ENCODE results near the gene HOXA6.

The HOXA6 gene

DNA sequence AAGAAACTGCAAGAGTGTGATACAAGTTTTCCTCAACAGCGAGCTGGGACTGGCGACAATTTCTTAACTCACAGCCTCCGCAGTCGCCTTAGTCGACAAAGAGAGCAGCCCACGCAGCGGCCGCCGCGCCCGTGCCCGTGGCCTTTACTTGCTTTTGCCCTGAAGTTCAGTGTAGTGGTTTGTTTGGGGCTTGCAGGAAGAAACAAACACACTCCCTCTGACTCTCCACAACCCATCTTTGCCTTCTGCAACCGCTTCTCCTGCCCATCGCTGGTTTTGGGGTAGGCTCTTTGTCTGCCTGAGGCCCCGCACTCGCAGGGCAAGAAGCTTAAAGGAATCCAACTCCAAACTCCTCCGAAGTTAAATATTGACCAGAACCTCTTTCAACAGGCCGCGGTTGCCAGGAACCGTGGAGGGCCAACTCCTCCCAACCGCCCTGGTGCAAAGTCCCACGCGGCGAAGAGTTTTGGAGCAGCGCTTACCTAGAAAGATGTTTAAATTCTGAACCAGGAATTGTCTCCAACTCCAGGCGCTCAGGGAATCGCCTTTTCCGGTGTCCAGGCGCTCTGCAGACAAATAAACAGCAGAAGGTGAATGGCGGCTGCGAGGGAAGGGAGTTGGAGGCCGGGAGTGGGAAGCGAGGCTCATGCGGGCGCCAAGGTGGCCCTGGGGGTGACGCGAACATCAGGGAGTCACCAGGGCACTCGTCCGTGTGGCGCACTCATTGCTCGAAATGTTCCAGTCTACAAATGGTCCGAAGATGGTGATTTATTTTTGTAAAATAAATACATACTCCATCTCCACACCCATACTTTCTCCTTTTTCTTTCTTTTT is 25.3 kb downstream of the HOXA6 start:
- DNase-seq (ENCODE audit: low read depth in 2 of 2) = no peak

DNA sequence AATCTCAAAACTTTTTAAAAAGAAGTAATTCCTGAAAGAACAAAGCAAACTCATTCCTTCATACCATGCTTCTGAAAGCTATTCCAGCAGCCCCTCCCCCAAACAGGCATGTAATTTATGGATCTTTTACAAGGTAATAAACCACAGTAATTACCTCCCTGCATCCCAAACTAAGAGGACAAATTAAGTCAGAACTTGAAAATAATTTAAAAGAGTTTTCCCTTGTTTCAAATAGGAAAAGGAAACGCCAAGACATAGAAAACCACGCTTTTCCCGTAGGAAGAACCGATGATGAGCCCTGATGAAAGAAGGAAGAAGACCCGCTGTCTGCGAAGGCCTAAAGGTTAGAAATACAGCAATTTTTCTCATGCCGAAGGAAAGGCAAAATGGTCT is 25.9 kb downstream of the HOXA6 start:
- no peak for DNase-seq (ENCODE audit: low read depth in 2 of 2)

DNA sequence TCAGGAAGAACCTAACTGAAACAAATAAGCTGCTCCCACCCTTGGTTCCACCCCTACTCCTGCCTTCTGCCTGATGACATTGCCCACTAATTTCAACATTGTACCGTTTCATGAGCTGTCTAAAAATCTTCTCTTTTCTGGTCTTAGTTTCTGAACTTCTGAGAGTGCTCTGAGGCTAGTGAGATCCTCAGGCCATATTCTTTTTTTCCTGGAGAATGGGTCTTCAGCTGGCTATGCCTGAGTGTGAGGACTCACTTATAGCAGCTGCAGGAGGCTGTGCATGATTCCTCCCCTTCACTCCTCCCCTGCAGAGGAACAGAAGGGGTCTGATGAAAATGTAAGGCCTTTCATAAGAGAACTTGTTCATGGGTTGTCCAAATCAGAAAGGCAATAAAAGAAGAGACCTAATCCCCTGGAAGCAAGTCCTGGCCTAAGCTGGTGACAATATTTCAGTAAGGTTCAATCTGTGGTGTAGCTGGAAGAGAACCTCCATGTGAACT is 28.1 kb downstream of the HOXA6 start:
- no peak for DNase-seq (ENCODE audit: low read depth in 2 of 2)

DNA sequence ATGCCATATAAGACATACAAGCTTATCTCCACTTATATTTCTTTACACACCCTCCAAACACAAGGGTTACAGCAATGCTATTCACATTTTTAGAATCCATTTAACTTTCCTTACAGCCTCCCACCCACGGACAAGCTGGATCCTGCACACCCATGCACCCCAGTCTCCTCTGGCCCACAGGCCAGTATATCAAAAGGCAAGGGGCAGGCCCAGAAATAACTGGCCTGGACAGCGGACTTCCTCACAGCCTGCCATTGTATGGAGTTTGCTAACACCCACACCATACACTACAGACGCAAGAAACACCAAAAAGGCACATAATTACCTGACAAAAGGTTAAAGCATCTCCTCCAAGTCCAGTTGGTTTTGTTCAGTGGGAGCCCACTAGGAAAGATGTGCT is 29.0 kb downstream of the HOXA6 start:
- no peak for DNase-seq (ENCODE audit: low read depth in 2 of 2)

DNA sequence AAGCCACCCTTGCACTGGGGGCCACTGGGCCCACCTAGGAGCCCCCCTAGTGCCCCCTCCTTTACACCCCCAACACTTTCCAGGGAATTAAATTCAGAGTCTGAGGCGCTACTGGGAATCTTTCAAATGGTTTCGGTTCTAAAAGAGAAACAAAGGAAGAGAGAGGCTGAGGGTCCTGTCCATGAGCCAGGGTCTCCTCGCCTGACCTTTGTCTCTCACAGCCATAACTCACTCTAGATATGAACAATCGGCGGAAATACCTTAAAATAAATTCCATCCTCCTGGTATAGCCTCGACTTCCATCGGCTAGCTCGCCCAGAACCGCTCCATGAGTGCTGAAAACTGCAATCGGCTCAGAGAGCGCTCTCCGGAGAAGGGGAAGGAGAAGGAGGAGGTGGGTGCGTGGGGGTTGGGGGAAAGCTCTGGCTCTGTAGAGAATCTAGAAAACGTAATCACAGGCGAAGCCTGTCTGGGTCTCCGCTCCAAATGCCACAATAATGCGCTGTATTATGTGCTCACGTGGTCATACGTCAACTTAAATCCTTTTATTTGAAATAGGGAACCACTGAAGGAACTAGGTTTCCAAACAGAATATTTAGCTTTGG is 29.6 kb downstream of the HOXA6 start:
- no peak for DNase-seq (ENCODE audit: low read depth in 2 of 2)

DNA sequence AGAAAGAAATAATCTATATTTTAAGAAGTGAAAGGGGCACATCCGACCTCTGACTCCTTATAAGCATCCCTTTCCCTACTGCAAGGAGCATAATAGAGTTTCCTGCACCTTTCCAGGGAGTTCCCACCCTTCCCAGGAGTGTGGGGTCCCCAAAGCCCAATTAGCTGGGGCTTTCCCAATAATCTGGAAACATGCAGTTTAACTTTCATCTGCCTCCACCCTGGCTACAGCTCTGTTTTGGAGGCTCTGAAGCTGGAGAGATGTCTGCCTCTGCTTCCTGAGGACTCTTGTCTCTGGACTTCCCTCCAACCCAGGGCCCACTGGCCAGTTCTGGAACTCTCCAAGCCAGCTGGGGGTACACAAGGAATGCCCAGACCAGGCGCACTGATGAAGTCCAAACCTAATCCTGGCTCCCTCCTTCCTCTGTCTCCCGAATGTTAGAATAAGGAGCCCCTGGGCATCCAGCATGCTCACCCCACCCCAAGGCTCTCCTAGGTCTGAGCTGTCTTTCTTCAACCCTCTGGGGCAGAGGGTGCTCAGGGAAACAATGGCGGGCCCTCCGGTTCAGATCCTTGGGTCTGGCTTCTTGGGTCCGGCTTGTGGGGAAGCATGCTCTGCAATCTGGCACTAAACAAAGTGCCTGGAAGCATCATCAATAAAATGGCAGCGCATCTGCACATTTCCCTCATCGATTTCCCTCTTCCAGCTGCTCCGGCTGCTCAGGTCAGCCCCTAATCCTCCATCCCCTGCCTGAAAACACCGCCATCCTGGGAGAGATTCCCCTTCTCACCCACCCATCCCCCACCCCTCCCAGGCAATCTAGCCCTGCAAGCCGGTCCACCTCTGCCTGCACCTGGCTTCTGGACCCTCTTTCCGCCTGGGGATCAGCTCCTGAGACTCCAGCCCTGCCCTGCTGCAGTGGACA is 30.4 kb downstream of the HOXA6 start:
- DNase-seq (ENCODE audit: low read depth in 2 of 2) = no peak

DNA sequence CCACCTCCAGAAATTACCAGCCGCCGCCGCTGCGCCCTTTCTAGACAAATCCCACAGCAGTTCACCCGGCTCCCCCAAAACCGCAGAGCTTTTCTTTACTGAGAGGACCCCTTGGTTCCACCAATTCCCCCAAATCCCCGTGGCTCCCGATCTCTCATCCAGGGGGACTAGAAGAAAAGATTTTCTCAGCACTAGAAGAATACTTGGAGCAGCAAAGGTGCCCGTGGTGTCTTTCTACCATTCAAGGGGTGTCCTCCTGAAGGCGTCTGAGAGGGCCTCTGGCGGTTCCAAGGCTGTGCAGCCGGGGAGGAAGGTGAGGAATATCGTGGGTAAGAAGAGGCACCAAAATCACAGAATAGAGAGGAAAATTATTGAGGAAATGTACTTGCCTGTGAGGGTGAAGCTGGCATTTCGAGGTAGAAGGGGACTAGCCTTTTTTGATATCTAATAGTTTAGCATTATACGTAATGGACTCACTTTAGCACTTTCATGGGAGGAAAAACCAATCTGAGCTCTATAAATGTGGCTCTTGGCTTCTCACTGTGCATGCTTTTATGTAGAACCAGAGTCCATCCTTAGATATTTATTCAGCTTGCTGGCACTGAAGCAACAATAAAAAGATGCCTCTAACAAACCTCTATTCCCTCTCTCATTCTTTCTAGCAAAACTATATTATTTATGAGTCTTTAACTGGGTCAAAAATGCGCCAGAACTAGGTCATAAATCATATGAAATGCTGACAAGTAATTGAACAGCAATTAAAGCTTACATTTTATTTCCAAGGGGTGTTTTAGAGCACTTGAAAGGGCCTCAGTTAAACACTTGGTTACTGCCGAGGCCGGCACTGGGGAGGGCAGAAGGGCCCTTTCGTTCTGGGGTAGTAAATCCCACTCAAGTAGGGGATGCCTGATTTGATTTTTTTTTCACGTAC is 31.3 kb downstream of the HOXA6 start:
- DNase-seq (ENCODE audit: low read depth in 2 of 2) = no peak

DNA sequence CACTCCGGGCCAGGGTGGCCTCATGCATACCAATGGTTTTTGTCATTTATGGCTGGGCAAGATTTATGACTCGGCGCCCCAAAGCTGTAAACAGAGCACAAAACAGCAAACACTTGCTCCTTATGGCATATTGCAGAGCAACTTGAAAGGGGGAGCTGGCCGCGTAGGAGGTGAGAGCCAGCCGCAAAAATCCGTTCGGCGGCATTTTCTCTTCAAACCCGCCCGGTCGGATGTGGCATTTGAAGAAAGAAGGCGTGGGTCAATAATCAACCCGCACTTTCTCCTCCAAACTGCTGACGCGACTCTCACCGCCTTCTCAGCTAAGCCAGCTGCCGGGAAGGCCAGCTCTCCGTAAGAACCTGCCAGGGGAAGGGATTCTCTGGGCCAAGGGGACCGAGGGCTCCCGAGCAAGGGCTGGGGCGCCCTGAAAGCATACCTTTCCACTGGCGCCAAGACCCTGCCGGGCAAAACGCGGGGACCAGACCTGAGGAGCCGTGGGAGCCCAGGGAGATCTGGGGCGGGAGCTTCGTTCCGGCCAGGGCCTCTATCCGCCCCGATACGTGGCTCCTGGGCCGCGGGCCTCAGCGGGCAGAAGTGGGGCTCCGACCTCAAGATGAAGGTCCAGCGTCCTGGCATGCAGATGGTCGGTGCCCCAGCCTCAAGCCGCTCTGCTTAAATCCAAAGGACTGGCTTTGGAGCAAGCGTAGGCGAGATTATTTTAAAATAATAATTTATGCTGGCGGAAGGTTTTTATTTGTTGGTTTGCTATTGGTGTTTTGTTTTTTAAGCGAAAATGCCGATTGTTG is 32.1 kb downstream of the HOXA6 start:
- no peak for DNase-seq (ENCODE audit: low read depth in 2 of 2)

DNA sequence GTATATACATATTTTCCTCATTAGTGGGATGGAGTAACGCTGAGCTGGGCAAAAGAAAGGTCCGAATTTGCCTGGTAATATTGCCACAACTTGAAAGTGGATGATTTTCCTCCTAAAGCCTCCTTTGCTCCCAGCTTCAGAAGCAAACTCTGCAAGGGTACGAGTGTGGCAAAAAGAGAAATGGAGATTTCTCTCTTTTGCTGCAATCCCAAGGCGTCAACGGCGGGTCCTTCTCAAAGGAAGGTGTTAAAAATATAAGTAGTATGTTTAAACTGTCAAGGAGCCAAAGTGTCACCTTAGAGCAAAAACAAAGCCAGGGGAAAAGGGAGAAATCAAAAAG is 32.7 kb downstream of the HOXA6 start:
- DNase-seq (ENCODE audit: low read depth in 2 of 2) = no peak

DNA sequence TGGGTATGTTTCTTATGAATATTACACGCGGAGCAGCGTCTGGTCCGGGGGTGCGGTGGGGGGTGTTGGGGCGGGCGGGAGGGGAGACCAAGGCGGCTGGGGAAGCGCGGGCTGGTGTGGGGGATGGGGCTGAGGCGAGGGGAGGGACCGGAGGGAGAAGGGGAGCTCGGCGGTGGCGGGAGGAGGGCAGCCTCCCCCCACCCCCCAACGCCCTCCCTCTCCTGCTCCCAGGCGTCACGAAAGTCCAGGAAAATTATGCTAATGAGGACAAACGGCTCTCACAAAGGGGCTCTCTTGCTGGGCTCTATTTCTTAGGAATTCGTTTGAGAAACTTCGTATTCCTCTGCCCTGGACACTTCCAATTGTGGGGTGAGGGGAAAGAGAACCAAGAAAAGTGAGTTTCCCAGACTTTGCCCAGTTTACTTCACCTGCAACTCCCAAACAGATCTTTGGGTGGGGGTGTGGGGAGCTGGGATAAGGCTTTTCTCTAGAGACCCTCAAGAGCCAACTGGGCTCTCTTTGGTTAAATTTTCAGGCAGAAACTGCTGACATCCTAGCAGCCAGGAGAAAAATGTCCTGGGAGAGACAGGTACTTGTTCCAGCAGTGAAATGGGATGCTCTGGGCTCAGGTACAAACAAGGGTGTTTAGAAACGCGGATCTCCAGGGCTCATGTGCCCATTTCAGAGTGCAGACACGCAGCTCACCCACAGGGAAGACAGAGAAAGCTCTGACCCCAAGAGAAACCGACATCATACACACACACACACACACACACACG is 33.4 kb downstream of the HOXA6 start:
- no peak for DNase-seq (ENCODE audit: low read depth in 2 of 2)

DNA sequence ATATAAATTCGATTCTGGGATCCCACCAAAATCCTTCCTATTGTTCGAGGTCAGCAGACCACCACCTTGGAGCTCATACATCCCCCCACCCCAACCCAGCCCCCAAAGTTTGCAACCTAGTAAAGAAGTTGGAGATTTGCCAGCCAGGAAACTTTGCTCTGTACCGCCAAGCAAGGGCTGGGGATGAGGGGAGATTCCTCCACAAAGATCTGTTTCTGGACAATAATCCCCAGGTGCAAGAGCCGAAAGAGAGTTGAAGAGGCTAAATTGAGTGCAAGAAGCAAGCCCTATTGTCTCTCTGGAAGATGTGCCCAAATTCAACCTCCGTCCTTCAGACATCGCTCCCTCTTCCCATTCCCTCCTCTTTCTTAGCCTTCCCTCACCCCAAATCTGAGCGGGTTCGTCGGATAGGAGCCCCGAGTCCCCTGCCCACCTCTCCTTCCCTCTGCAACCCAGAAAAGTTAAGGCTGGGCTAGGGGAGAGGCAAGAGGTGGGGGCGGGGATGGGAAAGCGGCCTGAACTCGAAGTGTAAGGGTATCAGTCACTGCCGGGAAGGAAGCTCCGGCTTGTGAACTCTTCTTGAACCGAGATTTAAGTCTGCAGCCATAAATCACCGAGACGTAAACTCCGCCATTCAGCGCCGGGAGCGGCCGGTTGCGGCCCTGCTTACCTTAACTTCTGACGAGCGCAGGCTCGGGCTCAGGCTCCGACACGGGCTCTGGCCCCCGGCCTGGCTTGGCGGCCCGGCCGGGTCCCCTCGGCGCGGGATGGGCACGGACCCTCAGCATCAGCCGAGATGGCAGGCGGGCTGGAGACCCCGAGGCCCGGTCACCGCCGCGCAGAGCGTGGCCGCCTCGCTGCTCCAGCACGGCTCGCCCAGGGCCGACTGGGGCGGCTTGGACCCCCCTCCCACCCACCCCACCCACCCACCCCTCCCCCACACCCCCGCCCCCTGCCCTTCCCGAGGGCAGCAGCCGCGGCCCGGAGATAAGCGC is 34.3 kb downstream of the HOXA6 start:
- DNase-seq (ENCODE audit: low read depth in 2 of 2) = no peak

DNA sequence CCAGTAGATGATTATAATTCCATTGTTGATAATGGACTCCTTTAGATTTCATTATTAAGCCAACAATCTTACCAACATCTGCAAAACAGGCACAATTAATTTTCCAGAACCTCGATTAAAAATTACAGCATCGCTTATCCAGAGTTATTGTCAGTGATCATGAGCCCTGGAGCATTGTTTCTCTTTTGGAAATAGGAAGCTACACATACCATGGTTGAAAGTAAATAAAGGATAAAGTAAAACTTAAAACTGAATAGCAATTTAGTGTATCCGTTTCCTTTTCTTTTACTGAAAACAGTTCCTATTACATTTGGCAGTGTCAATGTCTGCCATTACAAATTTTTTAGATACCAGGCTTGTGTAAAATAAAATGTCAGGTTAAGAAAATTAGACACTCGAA is 35.2 kb downstream of the HOXA6 start:
- DNase-seq (ENCODE audit: low read depth in 2 of 2) = no peak

DNA sequence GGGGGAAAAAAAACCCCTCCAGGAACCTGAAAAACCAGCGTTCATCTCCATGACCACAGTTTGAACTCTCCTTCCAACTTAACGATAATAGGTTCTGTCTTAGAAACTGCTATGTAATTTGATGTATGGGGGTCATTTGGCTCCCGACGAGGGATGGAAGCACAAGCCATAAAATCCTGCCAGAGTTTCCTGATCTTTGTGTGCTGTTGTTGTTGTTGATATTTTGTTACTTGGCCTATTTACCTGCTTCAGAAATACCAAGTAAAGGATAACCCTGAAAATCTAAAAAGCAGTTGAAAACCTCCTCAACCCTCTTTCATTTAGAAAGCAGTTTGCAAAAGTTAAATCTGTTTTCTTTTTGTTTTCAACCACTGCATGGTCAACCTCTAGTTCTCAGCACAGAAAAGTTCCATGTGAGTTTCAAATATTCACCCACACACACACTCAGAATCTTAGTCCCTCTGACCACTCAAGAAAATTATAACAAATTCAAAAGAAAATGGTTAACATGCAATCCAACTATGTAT is 35.8 kb downstream of the HOXA6 start:
- no peak for DNase-seq (ENCODE audit: low read depth in 2 of 2)

DNA sequence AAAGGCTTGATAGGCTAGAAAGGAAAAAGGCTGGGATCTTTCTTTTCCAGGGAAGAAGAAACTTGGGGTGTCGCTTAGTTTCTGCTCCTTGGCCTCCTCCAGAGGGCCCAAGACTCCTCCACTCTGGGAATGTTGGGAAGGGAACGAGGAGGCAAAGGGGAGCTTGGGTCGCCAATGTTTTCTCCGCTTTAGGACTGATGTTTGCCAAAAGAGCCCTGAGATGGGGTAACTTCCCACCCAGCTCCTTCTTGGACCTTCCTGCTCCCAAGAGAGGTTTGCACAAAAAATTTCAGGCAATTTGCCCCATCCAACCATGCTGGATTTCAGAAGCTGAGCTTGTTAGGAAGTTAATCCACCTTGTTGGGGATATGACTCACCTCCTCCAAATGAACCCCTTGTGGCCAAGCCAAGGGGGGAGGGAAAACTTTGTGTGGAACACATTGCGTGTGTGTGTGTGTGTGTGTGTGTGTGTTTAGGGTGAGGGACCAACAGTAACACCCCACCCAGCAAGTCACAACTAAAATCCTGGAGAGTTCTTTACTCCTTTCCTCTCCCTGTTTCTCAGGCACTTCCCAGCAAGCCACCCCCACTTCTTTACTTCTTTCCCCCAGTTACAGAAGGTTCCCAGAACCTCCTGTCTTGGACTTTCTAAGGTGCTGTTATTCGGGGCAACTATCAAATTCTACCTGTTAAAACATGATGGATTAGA is 36.4 kb downstream of the HOXA6 start:
- DNase-seq (ENCODE audit: low read depth in 2 of 2) = no peak

DNA sequence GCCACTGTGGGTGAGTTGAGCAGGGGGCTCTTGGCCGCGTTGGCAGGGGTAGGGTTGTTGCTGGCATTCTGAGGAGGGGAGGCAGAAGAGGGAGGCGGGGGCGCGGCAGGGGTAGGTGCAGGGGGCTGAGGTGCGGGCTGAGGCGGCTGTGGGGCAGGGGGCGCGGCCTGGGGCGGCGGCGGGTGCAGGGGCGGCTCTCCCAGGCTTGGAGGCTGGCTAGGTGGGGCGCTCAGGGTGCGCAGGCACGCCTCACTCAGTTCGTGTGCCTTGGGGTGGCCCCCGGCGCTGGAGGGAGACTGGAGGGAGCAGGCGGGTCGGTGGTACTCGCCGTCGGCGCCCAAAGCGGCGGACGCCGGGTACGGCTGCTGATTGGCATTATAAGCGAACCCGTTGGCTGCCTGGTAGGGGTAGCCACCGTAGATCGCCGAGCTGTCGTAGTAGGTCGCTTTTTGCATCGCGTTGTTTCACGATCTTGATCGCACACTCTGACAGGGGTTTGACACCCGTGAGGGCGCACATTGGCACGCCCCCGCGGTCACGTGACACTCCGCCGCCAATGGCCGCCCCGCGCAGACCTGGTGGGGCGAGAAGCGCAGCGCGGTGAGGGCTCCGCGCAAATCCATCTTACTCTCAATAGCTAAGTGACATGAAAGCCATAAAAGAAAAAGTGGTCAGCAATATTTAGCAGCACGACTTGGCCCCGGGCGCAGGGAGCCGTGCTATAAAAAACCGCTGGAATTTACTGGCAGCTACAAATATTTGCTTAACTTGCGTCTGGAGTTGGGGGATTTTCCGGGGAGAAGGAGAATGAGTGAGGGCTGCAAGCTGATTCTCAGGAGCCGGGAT is 37.2 kb downstream of the HOXA6 start:
- no peak for DNase-seq (ENCODE audit: low read depth in 2 of 2)

DNA sequence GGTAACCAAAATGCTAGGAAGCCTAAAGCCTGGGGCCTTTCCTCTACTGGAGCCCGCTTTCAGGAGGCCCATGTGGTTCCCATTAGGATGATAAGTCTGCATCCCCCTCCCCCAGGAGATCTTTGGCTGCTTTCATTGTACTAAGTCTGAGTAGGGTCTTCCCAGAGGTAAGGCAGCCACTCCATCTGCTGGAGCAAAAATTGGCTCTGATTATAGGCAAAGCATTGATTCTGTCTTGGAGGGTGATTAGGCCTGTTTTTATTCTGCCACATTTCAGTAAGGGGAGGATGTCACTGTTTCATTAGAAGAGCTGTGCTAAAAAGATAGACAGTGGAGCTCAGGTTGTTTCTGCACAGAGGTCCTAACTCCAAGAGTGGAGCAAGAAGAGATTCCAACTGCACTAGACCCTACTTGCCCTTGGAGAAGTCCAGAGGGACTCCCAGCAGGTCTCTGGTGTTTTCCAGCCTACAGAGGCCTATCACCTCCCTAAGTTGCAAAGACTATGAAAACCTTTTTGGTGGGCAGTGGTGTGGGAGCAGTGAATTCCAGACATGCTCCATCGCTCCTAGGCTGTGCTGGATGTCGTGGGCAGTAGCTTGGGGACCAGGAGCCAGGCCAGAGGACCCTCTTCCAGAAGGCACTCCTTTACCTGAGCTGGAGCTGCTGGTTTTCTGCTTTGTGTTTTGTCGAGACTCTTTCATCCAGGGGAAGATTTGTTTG is 37.9 kb downstream of the HOXA6 start:
- DNase-seq (ENCODE audit: low read depth in 2 of 2) = no peak
